Vagina (tissue), 2 donors: ENCODE data around the gene RBM33. TPM values are rescaled to one million over a fixed set of nuclear protein-coding genes. Genes with fewer than 3 reads are reported as not detected.
"Not testable (repeated sequence)": the region's sequence is repeated elsewhere in the genome, so short reads cannot be mapped to it uniquely, and the experiment has no call there.

ENCODE experiments used
- DNase-seq, 2 donors: peaks; one replicate each; pipeline ENCODE4 v3.0.0-alpha.2; 2017; ENCODE audit errors: extremely low spot score in 2 of 2
- H3K27ac ChIP-seq: fragments of 200-600 bp; sonication (generic); one replicate; pipeline ENCODE4 v1.5.1; 2019
- H3K27me3 ChIP-seq: fragments of 200-600 bp; sonication (generic); one replicate; pipeline ENCODE4 v1.5.1; 2019
- H3K36me3 ChIP-seq, 2 donors: fragments of 200-600 bp; sonication (generic); one replicate each; pipeline ENCODE4 v1.5.1; 2017 to 2019
- H3K4me1 ChIP-seq: fragments of 200-600 bp; sonication (generic); one replicate; pipeline ENCODE4 v1.5.1; 2019
- H3K4me3 ChIP-seq, 2 donors: fragments of 200-600 bp; sonication (generic); 1 replicate in 1 of 2; 2 replicates in 1 of 2; pipeline ENCODE4 v1.5.1; 2016 to 2019
- H3K9me3 ChIP-seq: fragments of 200-600 bp; sonication (generic); one replicate; pipeline ENCODE4 v1.5.1; 2019
- POLR2A ChIP-seq, 2 donors: fragments of 450-650 bp; IDR thresholded peaks; one replicate each; pipeline ENCODE4 v1.6.1; 2017; ENCODE audit warnings: antibody characterized with exemption in 2 of 2, mild to moderate bottlenecking in 2 of 2, moderate library complexity in 2 of 2
- POLR2AphosphoS5 ChIP-seq, 2 donors: sonication (generic); formaldehyde crosslinking; IDR thresholded peaks; one replicate each; pipeline ENCODE4 v1.9.0; 2017; ENCODE audit warnings: antibody characterized with exemption in 2 of 2, mild to moderate bottlenecking in 2 of 2, low read depth in 1 of 2; ENCODE audit not compliant: insufficient read depth in 1 of 2
- intact Hi-C: fragments of 100-400 bp; cut with DNase I; formaldehyde crosslinking; loops from one replicate; pipeline ENCODE4 v1.15.1; 2023
- total RNA-seq: library from RNA; depleted of rRNA; stranded (reverse); fragments of >200 nt; gene quantifications from one replicate; pipeline ENCODE4 v1.2.3, GENCODE V29; 2016
- TF ChIP-seq, protein P1 (sequence below), 3 experiments: fragments of 450-650 bp in 2 of 3; fragments of 200-600 bp in 1 of 3; sonication (generic) in 1 of 3; IDR thresholded peaks; one replicate each; pipeline ENCODE4 v1.5.1; 2017 to 2019; ENCODE audit warnings: antibody characterized with exemption in 3 of 3, mild to moderate bottlenecking in 2 of 3, moderate library complexity in 2 of 3

The RBM33 gene
- total RNA-seq, 1 donor from 2014 or later, result 63.8 TPM

DNA sequence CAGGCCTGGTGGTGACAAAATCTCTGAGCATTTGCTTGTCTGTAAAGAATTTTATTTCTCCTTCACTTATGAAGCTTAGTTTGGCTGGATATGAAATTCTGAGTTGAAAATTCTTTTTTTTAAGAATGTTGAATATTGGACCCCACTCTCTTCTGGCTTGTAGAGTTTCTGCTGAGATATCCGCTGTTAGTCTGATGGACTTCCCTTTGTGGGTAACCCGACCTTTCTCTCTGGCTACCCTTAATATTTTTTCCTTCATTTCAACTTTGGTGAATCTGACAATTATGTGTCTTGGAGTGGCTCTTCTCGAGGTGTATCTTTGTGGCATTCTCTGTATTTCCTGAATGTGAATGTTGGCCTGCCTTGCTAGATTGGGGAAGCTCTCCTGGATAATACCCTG lies 46.2 kb downstream of the RBM33 start:
- H3K36me3 ChIP-seq, H3K27ac ChIP-seq, H3K4me3 ChIP-seq, DNase-seq, H3K27me3 ChIP-seq, intact Hi-C loops, H3K9me3 ChIP-seq: not testable (repeated sequence)
- H3K4me1 ChIP-seq, result peaks cover 21% of the 10 kb centered on the region

GRCh38 chr7:155692317-155692716 lies 47.9 kb downstream of the RBM33 start:
- Histone ChIP-seq H3K4me3 (no peak overlapping the region), H3K9me3 (no peaks in the 10 kb centered on the region), H3K36me3 (no peaks in the 10 kb centered on the region), H3K4me1 (peaks cover 27% of the 10 kb centered on the region), H3K27ac (no peak overlapping the region), H3K27me3 (no peaks in the 10 kb centered on the region)
- TF ChIP-seq POLR2AphosphoS5 (IDR thresholded peaks at IDR 0.05; ENCODE audit: insufficient read depth in 1 of 2, low read depth in 1 of 2) (no peak), POLR2A (IDR thresholded peaks at IDR 0.05) (no peak)
- TF ChIP-seq, protein P1, sequence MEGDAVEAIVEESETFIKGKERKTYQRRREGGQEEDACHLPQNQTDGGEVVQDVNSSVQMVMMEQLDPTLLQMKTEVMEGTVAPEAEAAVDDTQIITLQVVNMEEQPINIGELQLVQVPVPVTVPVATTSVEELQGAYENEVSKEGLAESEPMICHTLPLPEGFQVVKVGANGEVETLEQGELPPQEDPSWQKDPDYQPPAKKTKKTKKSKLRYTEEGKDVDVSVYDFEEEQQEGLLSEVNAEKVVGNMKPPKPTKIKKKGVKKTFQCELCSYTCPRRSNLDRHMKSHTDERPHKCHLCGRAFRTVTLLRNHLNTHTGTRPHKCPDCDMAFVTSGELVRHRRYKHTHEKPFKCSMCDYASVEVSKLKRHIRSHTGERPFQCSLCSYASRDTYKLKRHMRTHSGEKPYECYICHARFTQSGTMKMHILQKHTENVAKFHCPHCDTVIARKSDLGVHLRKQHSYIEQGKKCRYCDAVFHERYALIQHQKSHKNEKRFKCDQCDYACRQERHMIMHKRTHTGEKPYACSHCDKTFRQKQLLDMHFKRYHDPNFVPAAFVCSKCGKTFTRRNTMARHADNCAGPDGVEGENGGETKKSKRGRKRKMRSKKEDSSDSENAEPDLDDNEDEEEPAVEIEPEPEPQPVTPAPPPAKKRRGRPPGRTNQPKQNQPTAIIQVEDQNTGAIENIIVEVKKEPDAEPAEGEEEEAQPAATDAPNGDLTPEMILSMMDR (IDR thresholded peaks at IDR 0.05), result no peak
- intact Hi-C loops, result no loop called here
- no peak for DNase-seq

- no peak overlapping the region for H3K27ac ChIP-seq
- no peak for DNase-seq
- H3K9me3 ChIP-seq, result no peaks in the 10 kb centered on the region
- intact Hi-C loops, result no loop called here
- no peak overlapping the region for H3K4me3 ChIP-seq
- H3K36me3 ChIP-seq, result no peaks in the 10 kb centered on the region
- TF ChIP-seq POLR2AphosphoS5 (IDR thresholded peaks at IDR 0.05; ENCODE audit: insufficient read depth in 1 of 2, low read depth in 1 of 2) (no peak), POLR2A (IDR thresholded peaks at IDR 0.05) (no peak)
- TF ChIP-seq, protein P1 (IDR thresholded peaks at IDR 0.05), result no peak
- H3K4me1 ChIP-seq, result peaks cover 27% of the 10 kb centered on the region
- H3K27me3 ChIP-seq, result no peaks in the 10 kb centered on the region
Observed at GRCh38 chr7:155693826-155694225, 49.4 kb downstream of the RBM33 start.

DNA sequence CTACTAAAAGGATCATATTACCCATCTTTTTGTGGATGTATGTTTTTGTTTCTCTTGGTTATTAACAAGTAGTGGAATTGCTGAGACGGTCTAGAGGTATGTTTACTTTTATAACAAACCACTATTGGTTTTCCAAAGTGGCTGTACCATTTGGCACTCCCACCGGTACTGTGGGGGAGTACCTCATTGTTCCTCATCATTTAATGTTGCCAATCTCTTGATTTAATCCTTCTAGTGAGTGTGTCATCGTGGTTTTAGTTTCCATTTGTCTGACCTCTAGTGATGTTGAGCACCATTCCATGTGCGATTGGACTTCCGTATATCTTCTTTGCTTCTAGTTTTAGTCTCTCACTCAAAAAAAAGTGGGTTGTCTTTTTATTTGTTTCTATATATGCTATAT lies 50.4 kb downstream of the RBM33 start:
- H3K36me3 ChIP-seq, result no peaks in the 10 kb centered on the region
- no peak overlapping the region for H3K27ac ChIP-seq
- H3K9me3 ChIP-seq, result no peaks in the 10 kb centered on the region
- H3K4me1 ChIP-seq, result peaks cover 27% of the 10 kb centered on the region
- intact Hi-C loops, result no loop called here
- TF ChIP-seq, protein P1 (IDR thresholded peaks at IDR 0.05), result no peak
- TF ChIP-seq POLR2A (IDR thresholded peaks at IDR 0.05) (no peak), POLR2AphosphoS5 (IDR thresholded peaks at IDR 0.05; ENCODE audit: insufficient read depth in 1 of 2, low read depth in 1 of 2) (no peak)
- no peak overlapping the region for H3K4me3 ChIP-seq
- no peaks in the 10 kb centered on the region for H3K27me3 ChIP-seq
- no peak for DNase-seq

- H3K4me1 ChIP-seq, result peaks cover 25% of the 10 kb centered on the region
- TF ChIP-seq, protein P1 (IDR thresholded peaks at IDR 0.05), result no peak
- TF ChIP-seq POLR2A (IDR thresholded peaks at IDR 0.05), result no peak
- TF ChIP-seq POLR2AphosphoS5 (IDR thresholded peaks at IDR 0.05; ENCODE audit: insufficient read depth in 1 of 2, low read depth in 1 of 2), result no peak
- DNase-seq, result no peak
Observed at GRCh38 chr7:155696747-155697146, 52.3 kb downstream of the RBM33 start.

DNA sequence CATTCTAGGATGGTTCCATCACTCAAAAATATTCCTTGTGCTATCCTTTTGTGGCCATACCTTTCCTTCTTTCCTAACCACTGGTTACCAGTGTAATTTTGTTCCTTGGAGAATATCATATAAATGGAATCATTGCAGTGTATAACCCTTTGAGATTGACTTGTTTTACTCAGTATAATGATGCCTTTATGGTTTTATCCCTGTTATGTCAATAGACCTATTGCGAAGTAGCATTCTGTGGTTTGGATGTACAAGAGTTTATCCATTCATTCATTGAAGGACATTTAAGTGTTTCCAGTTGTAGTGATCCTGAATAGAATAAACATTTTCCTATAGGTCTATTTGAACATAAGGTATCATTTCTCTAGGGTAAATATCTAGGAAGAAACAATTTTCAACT lies 54.2 kb downstream of the RBM33 start:
- Histone ChIP-seq H3K27me3 (no peaks in the 10 kb centered on the region), H3K4me1 (peaks cover 17% of the 10 kb centered on the region), H3K9me3 (no peaks in the 10 kb centered on the region), H3K36me3 (peaks cover 0 to 19% of the 10 kb centered on the region in 2 donors), H3K4me3 (no peak overlapping the region), H3K27ac (no peak overlapping the region)
- intact Hi-C loops, result no loop called here
- TF ChIP-seq, protein P1 (IDR thresholded peaks at IDR 0.05), result no peak
- TF ChIP-seq POLR2AphosphoS5 (IDR thresholded peaks at IDR 0.05; ENCODE audit: insufficient read depth in 1 of 2, low read depth in 1 of 2) (no peak), POLR2A (IDR thresholded peaks at IDR 0.05) (no peak)
- DNase-seq, result no peak

More at GRCh38 chr7:155696747-155697146, 52.3 kb downstream of the RBM33 start:
- peaks cover 0 to 9% of the 10 kb centered on the region in 2 donors for H3K36me3 ChIP-seq
- H3K27me3 ChIP-seq, result no peaks in the 10 kb centered on the region
- no peak overlapping the region for H3K4me3 ChIP-seq
- H3K9me3 ChIP-seq, result no peaks in the 10 kb centered on the region
- no peak overlapping the region for H3K27ac ChIP-seq
- intact Hi-C loops, result no loop called here
